ENCODE measurements around the gene MON2. TPM values are rescaled to one million over a fixed set of nuclear protein-coding genes. Genes with fewer than 3 reads are reported as not detected.

The MON2 gene
- total and polyA plus RNA-seq, 2 donors (not counting 3 experiments of a cell fraction or from before 2014, with no cell fraction given): 8.9 to 41.8 TPM

GRCh38 chr12:62525271-62525670 is 58.6 kb downstream of the MON2 start:
- Histone ChIP-seq H4K20me1 (replicated peaks; ENCODE audit: control insufficient read depth, extremely low read depth, insufficient read depth, low read length) (no peaks in the 10 kb centered on the region), H3K4me2 (ENCODE audit: insufficient read depth, low read length) (no peak overlapping the region), H3K9ac (replicated peaks; ENCODE audit: extremely low read depth, insufficient read depth, low read length) (no peak overlapping the region), H3K4me3 (replicated peaks in 1 of 3; ENCODE audit: insufficient read depth in 1 of 3, low read depth in 1 of 3, low read length in 3 of 3) (no peak overlapping the region), H3K79me2 (ENCODE audit: control insufficient read depth, insufficient read depth, low read length) (no peaks in the 10 kb centered on the region), H2AFZ (ENCODE audit: low read depth, low read length) (no peak overlapping the region), H3K9me3 (replicated peaks; ENCODE audit: control insufficient read depth, insufficient read depth, low read length) (no peaks in the 10 kb centered on the region), H3K27ac (ENCODE audit: insufficient read depth, low read depth, low read length) (no peak overlapping the region), H3K27me3 (ENCODE audit: control insufficient read depth in 2 of 2, insufficient read depth in 2 of 2, low read length in 2 of 2) (no peaks in the 10 kb centered on the region), H3K36me3 (ENCODE audit: control insufficient read depth in 2 of 2, extremely low read depth in 1 of 2, insufficient read depth in 2 of 2, low read length in 2 of 2) (no peaks in the 10 kb centered on the region), H3K9me1 (replicated peaks; ENCODE audit: control insufficient read depth, extremely low read depth, insufficient read depth, low read length) (peaks cover 2% of the 10 kb centered on the region), H3K4me1 (ENCODE audit: control insufficient read depth, extremely low read depth, insufficient read depth, low read length) (no peaks in the 10 kb centered on the region)
- CTCF ChIA-PET: interaction anchor here (1.3 to 1.4 kb wide), 2 partner anchors 12 to 56 kb away, joined by 4 to 5 read pairs; no protein-coding TSS in a partner anchor
- no peak for FAIRE-seq
- TF ChIP-seq MYC (IDR thresholded peaks at IDR 0.05; ENCODE audit: low read depth, low read length) (no peak), JUN (IDR thresholded peaks at IDR 0.05; ENCODE audit: borderline replicate concordance, insufficient read depth, insufficient read length, low read depth) (no peak), GATA2 (IDR thresholded peaks at IDR 0.05; ENCODE audit: insufficient read depth, insufficient read length, low read depth, low read length) (no peak), EZH2 (IDR thresholded peaks at IDR 0.05; ENCODE audit: borderline replicate concordance, low read depth, low read length, severe bottlenecking) (no peak), POLR2A (IDR thresholded peaks at IDR 0.05; ENCODE audit: low read depth, low read length) (no peak)
- no peak for DNase-seq (ENCODE audit: low read depth, low spot score)
- intact Hi-C loops (cut with micrococcal nuclease): no loop called here
- POLR2A ChIA-PET: no interaction called here
- dilution Hi-C loops (cut with MboI; ENCODE audit: extremely low pct_ligation_motif_present, low sequenced_read_pairs): no loop called here
- BruUV-seq (replicated peaks): no TSS peak

- peaks cover 0 to 5% of the 10 kb centered on the region in 2 experiments for H3K36me3 ChIP-seq (ENCODE audit: control insufficient read depth in 2 of 2, extremely low read depth in 1 of 2, insufficient read depth in 2 of 2, low read length in 2 of 2)
- H3K4me3 ChIP-seq (replicated peaks in 1 of 3; ENCODE audit: insufficient read depth in 1 of 3, low read depth in 1 of 3, low read length in 3 of 3): no peak overlapping the region
- ChIA-PET CTCF (no interaction called here), POLR2A (no interaction called here)
- H3K27me3 ChIP-seq (ENCODE audit: control insufficient read depth in 2 of 2, insufficient read depth in 2 of 2, low read length in 2 of 2): no peaks in the 10 kb centered on the region
- no TSS peak for BruUV-seq (replicated peaks)
- H3K9me3 ChIP-seq (replicated peaks; ENCODE audit: control insufficient read depth, insufficient read depth, low read length): no peaks in the 10 kb centered on the region
- intact Hi-C loops (cut with micrococcal nuclease): no loop called here
- no peaks in the 10 kb centered on the region for H3K9me1 ChIP-seq (replicated peaks; ENCODE audit: control insufficient read depth, extremely low read depth, insufficient read depth, low read length)
- H4K20me1 ChIP-seq (replicated peaks; ENCODE audit: control insufficient read depth, extremely low read depth, insufficient read depth, low read length): no peaks in the 10 kb centered on the region
- H3K4me2 ChIP-seq (ENCODE audit: insufficient read depth, low read length): no peak overlapping the region
- H2AFZ ChIP-seq (ENCODE audit: low read depth, low read length): no peak overlapping the region
- DNase-seq (ENCODE audit: low read depth, low spot score) (no peak), FAIRE-seq (no peak)
- TF ChIP-seq FOS (IDR thresholded peaks at IDR 0.05; ENCODE audit: borderline replicate concordance, insufficient read depth, low read length): no peak
- no peak for TF ChIP-seq CTCF (IDR thresholded peaks at IDR 0.05; ENCODE audit: extremely low read depth in 1 of 2, insufficient read depth in 1 of 2, low read depth in 1 of 2, low read length in 2 of 2)
- TF ChIP-seq, protein P1, sequence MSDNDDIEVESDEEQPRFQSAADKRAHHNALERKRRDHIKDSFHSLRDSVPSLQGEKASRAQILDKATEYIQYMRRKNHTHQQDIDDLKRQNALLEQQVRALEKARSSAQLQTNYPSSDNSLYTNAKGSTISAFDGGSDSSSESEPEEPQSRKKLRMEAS (IDR thresholded peaks at IDR 0.05; ENCODE audit: insufficient read depth, insufficient read length): no peak
- TF ChIP-seq POLR2A (IDR thresholded peaks at IDR 0.05; ENCODE audit: low read depth, low read length): no peak
- TF ChIP-seq MYC (IDR thresholded peaks at IDR 0.05; ENCODE audit: low read depth, low read length): no peak
- no peak for TF ChIP-seq JUN (IDR thresholded peaks at IDR 0.05; ENCODE audit: borderline replicate concordance, insufficient read depth, insufficient read length, low read depth)
- TF ChIP-seq GATA2 (IDR thresholded peaks at IDR 0.05; ENCODE audit: insufficient read depth, insufficient read length, low read depth, low read length): no peak
- TF ChIP-seq EZH2 (IDR thresholded peaks at IDR 0.05; ENCODE audit: borderline replicate concordance, low read depth, low read length, severe bottlenecking): no peak
- TF ChIP-seq POLR2AphosphoS5 (IDR thresholded peaks at IDR 0.05; ENCODE audit: insufficient read depth, low read depth, low read length): no peak
- no peak overlapping the region for H3K9ac ChIP-seq (replicated peaks; ENCODE audit: extremely low read depth, insufficient read depth, low read length)
- dilution Hi-C loops (cut with MboI; ENCODE audit: extremely low pct_ligation_motif_present, low sequenced_read_pairs): no loop called here
- H3K4me1 ChIP-seq (ENCODE audit: control insufficient read depth, extremely low read depth, insufficient read depth, low read length): no peaks in the 10 kb centered on the region
- H3K79me2 ChIP-seq (ENCODE audit: control insufficient read depth, insufficient read depth, low read length): no peaks in the 10 kb centered on the region
- H3K27ac ChIP-seq (ENCODE audit: insufficient read depth, low read depth, low read length): no peak overlapping the region
Measured at GRCh38 chr12:62530596-62530995, 64.0 kb downstream of the MON2 start.

Data from endothelial cell of umbilical vein (primary cell).